A673 (cell line): Measurements from ENCODE around the gene GRAMD2B. TPM values are rescaled to one million over a fixed set of nuclear protein-coding genes. Genes with fewer than 3 reads are reported as not detected.

Source experiments
- BruUV-seq: library from RNA; stranded (reverse); fragments of 400-500 nt; replicated peaks from 2 replicates; lab custom pipeline; 2021; lab: Mats Ljungman, UMichigan
- CTCF ChIA-PET: fragments of 300-600 bp; sonication (Branson Sonifier 250); formaldehyde crosslinking; loops from one replicate; lab custom pipeline; 2022; ENCODE audit warnings: antibody characterized with exemption; lab: Charles Lee
- POLR2A ChIA-PET: fragments of 300-600 bp; sonication (Branson Sonifier 250); formaldehyde crosslinking; loops from one replicate; lab custom pipeline; 2022; ENCODE audit warnings: antibody characterized with exemption; ENCODE audit not compliant: low non-redundant PET; lab: Charles Lee
- DNase-seq: peaks from one replicate; pipeline ENCODE4 v3.0.0-alpha.2; 2015; ENCODE audit warnings: low spot score
- H3K27ac ChIP-seq: fragments of 200-600 bp; sonication (generic); 2 replicates; pipeline ENCODE4 v1.5.1; 2016; ENCODE audit warnings: mixed run types, low read depth, mild to moderate bottlenecking, mixed read lengths, antibody characterized with exemption, low read length; ENCODE audit not compliant: poor library complexity, severe bottlenecking
- H3K27me3 ChIP-seq: fragments of 200-600 bp; sonication (generic); replicated peaks from 2 replicates; pipeline ENCODE4 v1.6.1; 2017; ENCODE audit warnings: mixed run types, low read depth, mild to moderate bottlenecking, mixed read lengths, antibody characterized with exemption, low read length; ENCODE audit not compliant: insufficient read depth, poor library complexity
- H3K36me3 ChIP-seq: fragments of 200-600 bp; sonication (generic); 2 replicates; pipeline ENCODE4 v1.6.1; 2016; ENCODE audit warnings: mixed run types, mild to moderate bottlenecking, mixed read lengths, antibody characterized with exemption, low read length; ENCODE audit not compliant: insufficient read depth, poor library complexity, severe bottlenecking
- H3K4me1 ChIP-seq: fragments of 200-600 bp; sonication (generic); 2 replicates; pipeline ENCODE4 v1.6.1; 2017; ENCODE audit warnings: mixed run types, mild to moderate bottlenecking, mixed read lengths, antibody characterized with exemption, low read length; ENCODE audit not compliant: insufficient read depth, poor library complexity, severe bottlenecking
- H3K4me3 ChIP-seq: fragments of 200-600 bp; sonication (generic); 2 replicates; pipeline ENCODE4 v1.5.1; 2016; ENCODE audit warnings: low read depth, mixed run types, mild to moderate bottlenecking, mixed read lengths, low read length; ENCODE audit not compliant: poor library complexity, severe bottlenecking
- H3K9me3 ChIP-seq: fragments of 200-600 bp; sonication (generic); 2 replicates; pipeline ENCODE4 v1.6.1; 2016; ENCODE audit warnings: mixed run types, low read depth, mild to moderate bottlenecking, mixed read lengths, antibody characterized with exemption, low read length; ENCODE audit not compliant: poor library complexity, severe bottlenecking
- EZH2 ChIP-seq: fragments of 200-600 bp; sonication (generic); IDR thresholded peaks from 2 replicates; pipeline ENCODE4 v1.6.1; 2017; ENCODE audit warnings: borderline replicate concordance, low read depth, mild to moderate bottlenecking, mixed read lengths, antibody characterized with exemption, low read length; ENCODE audit not compliant: poor library complexity, severe bottlenecking
- intact Hi-C: fragments of 100-400 bp; cut with micrococcal nuclease; formaldehyde crosslinking; loops from one replicate; pipeline ENCODE4 v1.10.0; 2022; ENCODE audit not compliant: unreplicated experiment
- total RNA-seq: library from RNA; stranded (reverse); gene quantifications from 2 replicates; pipeline ENCODE4 v1.2.3, GENCODE V29; 2021
- TF ChIP-seq, protein P1 (sequence below): fragments of 300-800, 200-600 bp; sonication (generic); conservative IDR thresholded peaks from 2 replicates; pipeline ENCODE4 v1.5.1; 2017; ENCODE audit warnings: low read depth, mild to moderate bottlenecking, antibody characterized with exemption, low read length, moderate library complexity, mixed read lengths

GRAMD2B gene
- total RNA-seq, 1 experiment from 2014 or later, result 2.6 TPM

DNA sequence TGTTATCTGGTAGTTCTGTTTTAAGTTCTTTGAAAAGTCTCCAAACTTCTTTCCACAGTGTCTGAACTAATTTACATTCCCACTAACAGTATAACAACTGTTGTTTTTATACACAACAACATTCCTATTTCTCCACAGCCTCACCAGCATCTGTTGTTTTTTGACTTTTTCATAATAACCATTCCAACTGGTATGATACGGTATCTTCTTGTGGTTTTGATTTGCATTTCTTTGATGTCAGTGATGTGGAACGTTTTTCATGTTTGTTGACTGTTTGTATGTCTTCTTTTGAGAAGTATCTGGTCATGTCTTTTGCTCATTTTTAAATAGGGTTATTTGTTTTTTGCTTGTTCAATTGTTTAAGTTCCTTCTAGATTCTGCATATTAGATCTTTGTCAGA, 12.6 kb upstream of the GRAMD2B start:
- Histone ChIP-seq H3K4me3 (no peak overlapping the region), H3K27me3 (no peaks in the 10 kb centered on the region), H3K4me1 (no peaks in the 10 kb centered on the region), H3K9me3 (no peaks in the 10 kb centered on the region), H3K36me3 (no peaks in the 10 kb centered on the region), H3K27ac (no peak overlapping the region)
- TF ChIP-seq, protein P1, sequence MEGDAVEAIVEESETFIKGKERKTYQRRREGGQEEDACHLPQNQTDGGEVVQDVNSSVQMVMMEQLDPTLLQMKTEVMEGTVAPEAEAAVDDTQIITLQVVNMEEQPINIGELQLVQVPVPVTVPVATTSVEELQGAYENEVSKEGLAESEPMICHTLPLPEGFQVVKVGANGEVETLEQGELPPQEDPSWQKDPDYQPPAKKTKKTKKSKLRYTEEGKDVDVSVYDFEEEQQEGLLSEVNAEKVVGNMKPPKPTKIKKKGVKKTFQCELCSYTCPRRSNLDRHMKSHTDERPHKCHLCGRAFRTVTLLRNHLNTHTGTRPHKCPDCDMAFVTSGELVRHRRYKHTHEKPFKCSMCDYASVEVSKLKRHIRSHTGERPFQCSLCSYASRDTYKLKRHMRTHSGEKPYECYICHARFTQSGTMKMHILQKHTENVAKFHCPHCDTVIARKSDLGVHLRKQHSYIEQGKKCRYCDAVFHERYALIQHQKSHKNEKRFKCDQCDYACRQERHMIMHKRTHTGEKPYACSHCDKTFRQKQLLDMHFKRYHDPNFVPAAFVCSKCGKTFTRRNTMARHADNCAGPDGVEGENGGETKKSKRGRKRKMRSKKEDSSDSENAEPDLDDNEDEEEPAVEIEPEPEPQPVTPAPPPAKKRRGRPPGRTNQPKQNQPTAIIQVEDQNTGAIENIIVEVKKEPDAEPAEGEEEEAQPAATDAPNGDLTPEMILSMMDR, result no peak
- TF ChIP-seq EZH2, result no peak
- BruUV-seq, result no TSS peak
- ChIA-PET POLR2A (no interaction called here), CTCF (no interaction called here)
- intact Hi-C loops, result no loop called here
- DNase-seq, result no peak

DNA sequence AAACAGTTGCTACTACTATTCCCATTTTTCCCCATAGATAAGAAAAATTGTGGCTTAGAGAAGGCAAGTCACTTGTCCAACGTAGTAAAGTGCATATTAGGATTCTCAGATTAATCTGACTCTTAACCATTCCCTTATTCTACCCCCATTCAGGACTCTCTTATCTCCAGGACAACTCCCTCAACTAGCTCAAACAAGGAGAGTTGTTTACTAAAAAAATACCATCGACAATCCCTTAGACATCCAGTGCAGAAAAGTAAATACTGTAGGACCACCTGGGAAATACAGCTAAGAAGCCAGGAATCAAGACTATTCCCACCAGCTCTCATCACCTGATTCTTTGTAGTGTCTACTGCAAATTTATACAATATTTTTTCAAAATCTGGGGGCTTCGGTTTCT, 9.4 kb upstream of the GRAMD2B start:
- CTCF ChIA-PET, result no interaction called here
- POLR2A ChIA-PET, result no interaction called here

DNA sequence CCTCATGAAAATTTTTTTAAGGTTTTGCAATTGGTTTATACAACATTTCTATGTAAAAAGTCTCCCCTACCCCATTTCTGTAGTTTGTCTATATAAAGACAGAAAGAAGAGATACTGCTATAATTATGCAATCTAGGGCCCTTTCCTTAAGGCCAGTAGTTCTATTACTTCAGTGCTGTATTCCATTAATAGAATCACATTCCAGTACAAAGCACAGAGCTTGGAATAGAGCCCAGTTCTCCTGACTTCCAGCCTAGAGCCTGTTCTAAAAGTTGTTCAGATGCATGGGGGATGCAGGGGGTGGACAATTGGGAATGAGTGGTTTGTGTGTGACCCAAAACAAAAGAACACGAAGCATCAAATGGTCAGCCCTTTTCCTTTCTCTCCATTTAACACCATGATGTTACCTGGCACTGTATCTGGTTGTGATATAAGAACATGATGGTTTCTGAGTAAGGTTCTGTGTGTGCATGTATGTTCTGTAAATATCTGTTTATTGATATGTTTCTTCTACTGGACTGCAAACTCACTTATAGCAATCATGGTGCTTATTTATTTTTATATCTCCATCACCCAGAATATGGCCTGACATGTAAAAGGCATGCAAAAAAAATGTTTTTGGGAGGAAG, 8.2 kb upstream of the GRAMD2B start:
- POLR2A ChIA-PET, result no interaction called here
- no peak for DNase-seq
- BruUV-seq, result no TSS peak

More for the DNA sequence above, 9.4 kb upstream of the GRAMD2B start:
- H3K27ac ChIP-seq, result no peak overlapping the region
- no peak for TF ChIP-seq EZH2
- TF ChIP-seq, protein P1, result no peak
- no peak for DNase-seq
- H3K27me3 ChIP-seq, result no peaks in the 10 kb centered on the region
- intact Hi-C loops, result no loop called here
- H3K36me3 ChIP-seq, result no peaks in the 10 kb centered on the region
- H3K9me3 ChIP-seq, result no peaks in the 10 kb centered on the region
- H3K4me3 ChIP-seq, result no peak overlapping the region
- BruUV-seq, result no TSS peak
- no peaks in the 10 kb centered on the region for H3K4me1 ChIP-seq

More for the DNA sequence above, 8.2 kb upstream of the GRAMD2B start:
- H3K9me3 ChIP-seq, result no peaks in the 10 kb centered on the region
- no peaks in the 10 kb centered on the region for H3K27me3 ChIP-seq
- H3K27ac ChIP-seq, result no peak overlapping the region
- no peak overlapping the region for H3K4me3 ChIP-seq
- H3K4me1 ChIP-seq, result no peaks in the 10 kb centered on the region
- no peak for TF ChIP-seq EZH2
- TF ChIP-seq, protein P1, result no peak
- H3K36me3 ChIP-seq, result no peaks in the 10 kb centered on the region
- CTCF ChIA-PET, result no interaction called here
- intact Hi-C loops, result no loop called here
